NCI-H345 treated with DMSO at 0.1 percent for 48 hours (cell line): ENCODE results near the gene OSBPL3.

Source experiments
- DNase-seq: peaks from one replicate; lab custom pipeline; 2025; ENCODE audit not compliant: unreplicated experiment; lab: John Stamatoyannopoulos, UW

Gene OSBPL3

GRCh38 chr7:24834128-24834798 lies 145.7 kb downstream of the OSBPL3 start:
- DNase-seq, result no peak

- DNase-seq, result no peak
These were observed 146.4 kb downstream of the OSBPL3 start for GRCh38 chr7:24833549-24833948.

- no peak for DNase-seq
These were observed 148.7 kb downstream of the OSBPL3 start for GRCh38 chr7:24831240-24831639.

GRCh38 chr7:24830440-24831050 lies 149.4 kb downstream of the OSBPL3 start:
- peak; percentile 51 for DNase-seq

GRCh38 chr7:24829787-24830186 lies 150.2 kb downstream of the OSBPL3 start:
- DNase-seq, result peak; percentile 51

- DNase-seq, result peak; percentile 11
These were observed 150.9 kb downstream of the OSBPL3 start for GRCh38 chr7:24828891-24829661.

- no peak for DNase-seq
These were observed 152.4 kb downstream of the OSBPL3 start for GRCh38 chr7:24827589-24827988.

- DNase-seq, result no peak
These were observed 153.0 kb downstream of the OSBPL3 start for GRCh38 chr7:24827027-24827426.

- DNase-seq, result no peak
These were observed 153.3 kb downstream of the OSBPL3 start for GRCh38 chr7:24826662-24827020.

GRCh38 chr7:24825931-24826661 lies 153.9 kb downstream of the OSBPL3 start:
- no peak for DNase-seq

GRCh38 chr7:24825381-24825794 lies 154.6 kb downstream of the OSBPL3 start:
- DNase-seq, result no peak

GRCh38 chr7:24824896-24825295 lies 155.1 kb downstream of the OSBPL3 start:
- no peak for DNase-seq

GRCh38 chr7:24824400-24824799 lies 155.6 kb downstream of the OSBPL3 start:
- no peak for DNase-seq

- no peak for DNase-seq
These were observed 158.3 kb downstream of the OSBPL3 start for GRCh38 chr7:24821754-24822054.

- no peak for DNase-seq
These were observed 158.8 kb downstream of the OSBPL3 start for GRCh38 chr7:24821045-24821753.

- peak; percentile 7 for DNase-seq
These were observed 159.3 kb downstream of the OSBPL3 start for GRCh38 chr7:24820730-24821044.

- DNase-seq, result peak; percentile 75
These were observed 159.9 kb downstream of the OSBPL3 start for GRCh38 chr7:24819916-24820689.

GRCh38 chr7:24817339-24817738 lies 162.6 kb downstream of the OSBPL3 start:
- DNase-seq, result no peak

GRCh38 chr7:24816868-24817267 lies 163.1 kb downstream of the OSBPL3 start:
- no peak for DNase-seq

- peak; percentile 27 for DNase-seq
These were observed 167.6 kb downstream of the OSBPL3 start for GRCh38 chr7:24812305-24812945.
